OCI-LY1 (cell line): ENCODE measurements around the gene CDH4.

Experiments used
- H2AFZ ChIP-seq: fragments of 200-600 bp; sonication (generic), shearing (Covaris generic); 2 replicates; pipeline ENCODE4 v1.6.0; 2014; ENCODE audit warnings: antibody characterized with exemption, mild to moderate bottlenecking, low read length
- H3F3A ChIP-seq: fragments of 200-600 bp; sonication (generic), shearing (Covaris generic); 2 replicates; pipeline ENCODE4 v1.6.0; 2014; ENCODE audit warnings: mild to moderate bottlenecking, antibody characterized with exemption, low read length, moderate library complexity; ENCODE audit not compliant: insufficient read depth
- H3K27ac ChIP-seq: fragments of 200-600 bp; sonication (generic); 2 replicates; pipeline ENCODE4 v1.5.1; 2014; ENCODE audit warnings: low read length, mixed run types, mild to moderate bottlenecking, low read depth; ENCODE audit not compliant: poor library complexity, severe bottlenecking
- H3K27me3 ChIP-seq: fragments of 200-600 bp; sonication (generic); 2 replicates; pipeline ENCODE4 v1.6.0; 2014; ENCODE audit warnings: antibody characterized with exemption, mild to moderate bottlenecking, low read length, moderate library complexity; ENCODE audit not compliant: insufficient read depth
- H3K36me3 ChIP-seq: fragments of 200-600 bp; sonication (generic); 2 replicates; pipeline ENCODE4 v1.6.1; 2014; ENCODE audit warnings: mild to moderate bottlenecking, antibody characterized with exemption, low read length, moderate library complexity, mixed read lengths; ENCODE audit not compliant: insufficient read depth
- H3K4me1 ChIP-seq: fragments of 200-600 bp; sonication (generic); 2 replicates; pipeline ENCODE4 v1.5.1; 2014; ENCODE audit warnings: mild to moderate bottlenecking, low read length, moderate library complexity; ENCODE audit not compliant: insufficient read depth, severe bottlenecking
- H3K4me2 ChIP-seq: fragments of 200-600 bp; sonication (generic), shearing (Covaris generic); 2 replicates; pipeline ENCODE4 v1.6.1; 2014; ENCODE audit warnings: low read length
- H3K4me3 ChIP-seq: fragments of 200-600 bp; sonication (generic); 2 replicates; pipeline ENCODE4 v1.5.1; 2014; ENCODE audit warnings: low read length, low read depth, mild to moderate bottlenecking, mixed read lengths; ENCODE audit not compliant: poor library complexity, severe bottlenecking
- H3K79me2 ChIP-seq: fragments of 200-600 bp; shearing (Covaris generic); 2 replicates; pipeline ENCODE4 v1.6.1; 2016; ENCODE audit warnings: mixed run types, low read length, mixed read lengths; ENCODE audit not compliant: insufficient read depth
- H3K9ac ChIP-seq: fragments of 200-600 bp; sonication (generic), shearing (Covaris generic); 2 replicates; pipeline ENCODE4 v1.6.1; 2014; ENCODE audit warnings: mild to moderate bottlenecking, low read length, mixed read lengths
- H3K9me2 ChIP-seq: fragments of 200-600 bp; sonication (generic), shearing (Covaris generic); 2 replicates; pipeline ENCODE4 v1.6.1; 2014; ENCODE audit warnings: low read depth, mild to moderate bottlenecking, low read length, mixed read lengths
- H3K9me3 ChIP-seq: fragments of 200-600 bp; shearing (Covaris generic); 2 replicates; pipeline ENCODE4 v1.6.1; 2014; ENCODE audit warnings: low read length, mixed read lengths
- H4K20me1 ChIP-seq: fragments of 200-600 bp; sonication (generic), shearing (Covaris generic); 2 replicates; pipeline ENCODE4 v1.6.0; 2016; ENCODE audit warnings: mild to moderate bottlenecking, low read length; ENCODE audit not compliant: insufficient read depth
- EZH2 ChIP-seq: fragments of 200-600 bp; sonication (generic), shearing (Covaris generic); IDR thresholded peaks from 2 replicates; pipeline ENCODE4 v1.8.0; 2017; ENCODE audit warnings: borderline replicate concordance, mixed run types, mild to moderate bottlenecking, antibody characterized with exemption, low read length, moderate library complexity, mixed read lengths
- TF ChIP-seq, protein P1 (sequence below): fragments of 200-600 bp; sonication (generic), shearing (Covaris generic); IDR thresholded peaks from 2 replicates; pipeline ENCODE4 v1.5.1; 2017; ENCODE audit warnings: mild to moderate bottlenecking, antibody characterized with exemption, low read length, moderate library complexity, mixed read lengths

CDH4 gene

GRCh38 chr20:61476956-61477355 lies 224.9 kb downstream of the CDH4 start:
- no peaks in the 10 kb centered on the region for H3K9me2 ChIP-seq
- H3K9me3 ChIP-seq, result no peaks in the 10 kb centered on the region
- no peaks in the 10 kb centered on the region for H3K27me3 ChIP-seq
- TF ChIP-seq, protein P1, sequence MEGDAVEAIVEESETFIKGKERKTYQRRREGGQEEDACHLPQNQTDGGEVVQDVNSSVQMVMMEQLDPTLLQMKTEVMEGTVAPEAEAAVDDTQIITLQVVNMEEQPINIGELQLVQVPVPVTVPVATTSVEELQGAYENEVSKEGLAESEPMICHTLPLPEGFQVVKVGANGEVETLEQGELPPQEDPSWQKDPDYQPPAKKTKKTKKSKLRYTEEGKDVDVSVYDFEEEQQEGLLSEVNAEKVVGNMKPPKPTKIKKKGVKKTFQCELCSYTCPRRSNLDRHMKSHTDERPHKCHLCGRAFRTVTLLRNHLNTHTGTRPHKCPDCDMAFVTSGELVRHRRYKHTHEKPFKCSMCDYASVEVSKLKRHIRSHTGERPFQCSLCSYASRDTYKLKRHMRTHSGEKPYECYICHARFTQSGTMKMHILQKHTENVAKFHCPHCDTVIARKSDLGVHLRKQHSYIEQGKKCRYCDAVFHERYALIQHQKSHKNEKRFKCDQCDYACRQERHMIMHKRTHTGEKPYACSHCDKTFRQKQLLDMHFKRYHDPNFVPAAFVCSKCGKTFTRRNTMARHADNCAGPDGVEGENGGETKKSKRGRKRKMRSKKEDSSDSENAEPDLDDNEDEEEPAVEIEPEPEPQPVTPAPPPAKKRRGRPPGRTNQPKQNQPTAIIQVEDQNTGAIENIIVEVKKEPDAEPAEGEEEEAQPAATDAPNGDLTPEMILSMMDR, result no peak
- no peak for TF ChIP-seq EZH2
- H2AFZ ChIP-seq, result no peak overlapping the region
- H3K4me3 ChIP-seq, result no peak overlapping the region
- no peak overlapping the region for H3K9ac ChIP-seq
- no peaks in the 10 kb centered on the region for H3F3A ChIP-seq
- no peaks in the 10 kb centered on the region for H3K79me2 ChIP-seq
- H3K27ac ChIP-seq, result no peak overlapping the region
- H4K20me1 ChIP-seq, result no peaks in the 10 kb centered on the region
- H3K4me1 ChIP-seq, result no peaks in the 10 kb centered on the region
- no peaks in the 10 kb centered on the region; the same call in 1 of the 2 replicates for H3K36me3 ChIP-seq
- no peak overlapping the region for H3K4me2 ChIP-seq

- Histone ChIP-seq H3K4me1 (no peaks in the 10 kb centered on the region), H3K4me3 (no peak overlapping the region), H2AFZ (no peak overlapping the region), H3F3A (no peaks in the 10 kb centered on the region), H3K9ac (no peak overlapping the region), H3K27ac (no peak overlapping the region), H3K9me2 (no peaks in the 10 kb centered on the region), H3K9me3 (no peaks in the 10 kb centered on the region), H3K4me2 (no peak overlapping the region), H3K79me2 (no peaks in the 10 kb centered on the region), H3K36me3 (no peaks in the 10 kb centered on the region; the same call in 1 of the 2 replicates), H3K27me3 (no peaks in the 10 kb centered on the region), H4K20me1 (no peaks in the 10 kb centered on the region)
- TF ChIP-seq EZH2, result no peak
- TF ChIP-seq, protein P1, result no peak
Measured at GRCh38 chr20:61477451-61477861, 225.4 kb downstream of the CDH4 start.

DNA sequence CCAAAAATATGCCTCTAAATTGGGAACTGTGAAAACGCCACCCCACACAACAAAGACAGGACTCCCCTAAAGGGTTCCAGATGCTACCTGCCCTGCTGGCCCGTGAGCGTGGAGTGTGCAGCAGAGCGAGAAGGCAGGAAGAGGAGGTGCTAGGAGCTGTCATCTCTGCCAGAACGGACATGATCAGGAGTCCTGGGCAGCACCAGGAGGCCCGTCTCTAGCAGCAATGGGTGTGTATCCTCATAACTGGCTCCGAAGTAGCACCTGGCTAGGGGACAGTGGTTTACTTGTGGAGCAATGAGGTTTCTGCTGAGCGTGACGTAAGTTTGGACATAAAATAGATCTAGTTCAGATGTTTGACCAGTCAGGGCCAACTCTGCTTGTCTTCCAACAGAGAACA lies 226.0 kb downstream of the CDH4 start:
- Histone ChIP-seq H3K9ac (no peak overlapping the region), H3K27me3 (0 out of 2 replicates have a peak, but pooled peaks cover 5% of the 10 kb centered on the region)
- TF ChIP-seq, protein P1, result no peak
- TF ChIP-seq EZH2, result no peak

More for the DNA sequence above, 226.0 kb downstream of the CDH4 start:
- Histone ChIP-seq H4K20me1 (no peaks in the 10 kb centered on the region), H3K9me3 (no peaks in the 10 kb centered on the region), H3K27ac (no peak overlapping the region), H3K36me3 (no peaks in the 10 kb centered on the region; the same call in 1 of the 2 replicates), H3K4me2 (no peak overlapping the region), H2AFZ (no peak overlapping the region), H3K4me3 (no peak overlapping the region), H3K79me2 (no peaks in the 10 kb centered on the region), H3F3A (no peaks in the 10 kb centered on the region), H3K9me2 (no peaks in the 10 kb centered on the region), H3K4me1 (no peaks in the 10 kb centered on the region)
